Activated CD8-positive, alpha-beta T cell treated with anti-CD3 and anti-CD28 coated beads for 36 hours (primary cell): ENCODE measurements around the gene KNTC1. TPM values are rescaled to one million over a fixed set of nuclear protein-coding genes. Genes with fewer than 3 reads are reported as not detected.
A peak's percentile ranks its signal among the peaks of the same experiment; 100 is the strongest.

ENCODE experiments used
- ATAC-seq: fragments of 200-7000 bp; cut with Tn5 transposase; one replicate; pipeline ENCODE4 v1.10.0; 2021; ENCODE audit warnings: mild to moderate bottlenecking, moderate library complexity
- CTCF ChIA-PET: fragments of 350-600 bp; sonication (Branson Sonifier 250); formaldehyde crosslinking; loops from one replicate; lab custom pipeline; 2021; ENCODE audit warnings: antibody characterized with exemption; lab: Charles Lee
- POLR2A ChIA-PET: fragments of 350-600 bp; sonication (Branson Sonifier 250); formaldehyde crosslinking; loops from one replicate; lab custom pipeline; 2021; ENCODE audit warnings: antibody characterized with exemption; lab: Charles Lee
- DNase-seq: peaks from one replicate; pipeline ENCODE4 v3.0.0-alpha.2; 2020
- H3K27ac Mint-ChIP-seq: one replicate; pipeline ENCODE4 v1.8.0; 2021; ENCODE audit warnings: mild to moderate bottlenecking, mixed read lengths
- H3K27me3 Mint-ChIP-seq: one replicate; pipeline ENCODE4 v1.8.0; 2021; ENCODE audit warnings: mixed read lengths
- H3K36me3 Mint-ChIP-seq: one replicate; pipeline ENCODE4 v1.8.0; 2021; ENCODE audit warnings: low read depth, mixed read lengths
- H3K4me1 Mint-ChIP-seq: one replicate; pipeline ENCODE4 v1.8.0; 2021; ENCODE audit warnings: low read depth, mixed read lengths
- H3K4me3 Mint-ChIP-seq: one replicate; pipeline ENCODE4 v1.8.0; 2021; ENCODE audit warnings: mild to moderate bottlenecking, moderate library complexity, mixed read lengths
- H3K9me3 Mint-ChIP-seq: one replicate; pipeline ENCODE4 v1.8.0; 2021; ENCODE audit warnings: mixed read lengths
- intact Hi-C: fragments of 100-400 bp; cut with micrococcal nuclease; formaldehyde crosslinking; loops from one replicate; pipeline ENCODE4 v1.10.0; 2022
- total RNA-seq, 2 experiments: library from RNA; stranded (reverse); gene quantifications; one replicate each; pipeline ENCODE4 v1.2.3, GENCODE V29; 2021
- TF ChIP-seq, protein P1 (sequence below): fragments of 200-600 bp; IDR thresholded peaks from one replicate; pipeline ENCODE4 v1.8.0; 2022; ENCODE audit warnings: antibody characterized with exemption, mild to moderate bottlenecking

The KNTC1 gene
- total RNA-seq, 2 experiments from 2014 or later, result 128 to 129 TPM

DNA sequence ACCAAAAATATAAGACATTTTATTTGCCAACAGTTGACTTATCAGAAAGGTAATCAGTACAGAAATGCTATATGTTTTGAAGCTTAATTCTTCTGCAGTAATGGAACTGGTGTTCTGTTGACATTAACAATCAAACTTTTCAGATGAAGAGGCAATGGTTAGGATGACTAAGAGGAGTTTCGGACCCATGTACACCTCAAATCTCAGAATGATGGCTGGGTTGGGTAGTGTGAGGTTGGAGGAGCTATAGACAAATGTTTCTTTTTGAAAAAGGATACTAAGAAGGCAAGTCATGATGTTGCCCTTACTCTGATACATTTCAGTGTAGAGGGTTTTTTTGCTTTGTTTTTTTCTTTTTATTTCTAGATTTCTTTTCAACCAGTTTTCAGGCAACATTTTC is 66.9 kb downstream of the KNTC1 start:
- TF ChIP-seq, protein P1, sequence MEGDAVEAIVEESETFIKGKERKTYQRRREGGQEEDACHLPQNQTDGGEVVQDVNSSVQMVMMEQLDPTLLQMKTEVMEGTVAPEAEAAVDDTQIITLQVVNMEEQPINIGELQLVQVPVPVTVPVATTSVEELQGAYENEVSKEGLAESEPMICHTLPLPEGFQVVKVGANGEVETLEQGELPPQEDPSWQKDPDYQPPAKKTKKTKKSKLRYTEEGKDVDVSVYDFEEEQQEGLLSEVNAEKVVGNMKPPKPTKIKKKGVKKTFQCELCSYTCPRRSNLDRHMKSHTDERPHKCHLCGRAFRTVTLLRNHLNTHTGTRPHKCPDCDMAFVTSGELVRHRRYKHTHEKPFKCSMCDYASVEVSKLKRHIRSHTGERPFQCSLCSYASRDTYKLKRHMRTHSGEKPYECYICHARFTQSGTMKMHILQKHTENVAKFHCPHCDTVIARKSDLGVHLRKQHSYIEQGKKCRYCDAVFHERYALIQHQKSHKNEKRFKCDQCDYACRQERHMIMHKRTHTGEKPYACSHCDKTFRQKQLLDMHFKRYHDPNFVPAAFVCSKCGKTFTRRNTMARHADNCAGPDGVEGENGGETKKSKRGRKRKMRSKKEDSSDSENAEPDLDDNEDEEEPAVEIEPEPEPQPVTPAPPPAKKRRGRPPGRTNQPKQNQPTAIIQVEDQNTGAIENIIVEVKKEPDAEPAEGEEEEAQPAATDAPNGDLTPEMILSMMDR, result no peak
- H3K4me3 Mint-ChIP-seq, result no peak overlapping the region
- H3K36me3 Mint-ChIP-seq, result peaks cover 40% of the 10 kb centered on the region
- H3K27me3 Mint-ChIP-seq, result no peaks in the 10 kb centered on the region
- CTCF ChIA-PET, result no interaction called here
- H3K9me3 Mint-ChIP-seq, result no peaks in the 10 kb centered on the region
- POLR2A ChIA-PET, result interaction anchor here (0.7 to 1.8 kb wide), 6 partner anchors 9 to 133 kb away, joined by 3 to 5 read pairs (median 3); no protein-coding TSS in a partner anchor
- peaks cover 6% of the 10 kb centered on the region for H3K4me1 Mint-ChIP-seq
- no peak overlapping the region for H3K27ac Mint-ChIP-seq
- DNase-seq (peak; percentile 15), ATAC-seq (no peak)
- intact Hi-C loops, result no loop called here

DNA sequence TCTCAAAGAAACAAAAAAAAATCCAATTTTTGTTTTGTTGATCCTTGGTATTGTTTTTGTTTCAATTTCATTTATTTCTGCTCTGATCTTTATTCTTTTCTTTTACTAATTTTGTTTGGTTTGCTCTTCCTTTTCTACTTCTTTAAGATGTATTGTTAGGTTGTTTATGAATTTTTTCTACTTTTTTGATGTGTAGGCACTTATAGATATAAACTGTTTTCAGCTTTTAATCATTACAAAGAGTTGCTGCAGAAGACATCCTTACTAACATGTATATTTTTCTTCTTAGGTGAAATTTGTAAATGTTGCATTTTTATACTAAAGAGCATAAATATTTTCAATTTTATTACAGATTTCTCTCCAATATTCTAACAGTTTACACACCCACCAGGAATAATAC is 69.8 kb downstream of the KNTC1 start:
- CTCF ChIA-PET, result no interaction called here

DNA sequence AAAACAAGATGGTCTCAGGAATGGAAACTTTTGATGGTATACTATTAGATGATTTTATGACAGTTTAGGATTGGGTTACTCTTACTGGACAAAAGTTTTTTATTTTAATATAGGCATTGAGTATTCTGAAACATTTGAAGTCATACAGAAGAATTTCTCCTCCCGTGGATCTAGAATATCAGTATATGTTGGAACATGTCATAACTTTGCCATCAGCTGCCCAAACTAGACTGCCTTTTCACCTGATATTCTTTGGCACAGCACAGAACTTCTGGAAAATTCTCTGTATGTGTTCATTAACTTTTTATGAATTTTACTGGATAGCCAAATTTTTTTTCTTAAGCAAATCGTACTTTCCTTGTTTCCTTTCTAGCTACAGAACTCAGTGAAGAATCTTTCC is 75.4 kb downstream of the KNTC1 start:
- peaks cover 36% of the 10 kb centered on the region for H3K36me3 Mint-ChIP-seq
- H3K27me3 Mint-ChIP-seq, result no peaks in the 10 kb centered on the region
- no peak for DNase-seq
- intact Hi-C loops, result no loop called here
- no peak overlapping the region for H3K4me3 Mint-ChIP-seq
- POLR2A ChIA-PET, result no interaction called here
- H3K9me3 Mint-ChIP-seq, result no peaks in the 10 kb centered on the region
- CTCF ChIA-PET, result no interaction called here
- H3K4me1 Mint-ChIP-seq, result no peaks in the 10 kb centered on the region
- TF ChIP-seq, protein P1, result no peak
- ATAC-seq, result no peak
- no peak overlapping the region for H3K27ac Mint-ChIP-seq

More for the DNA sequence above, 69.8 kb downstream of the KNTC1 start:
- ATAC-seq, result no peak
- Mint-ChIP-seq H3K27me3 (no peaks in the 10 kb centered on the region), H3K27ac (no peak overlapping the region), H3K4me3 (no peak overlapping the region), H3K36me3 (peaks cover 32% of the 10 kb centered on the region), H3K4me1 (peaks cover 6% of the 10 kb centered on the region), H3K9me3 (no peaks in the 10 kb centered on the region)
- intact Hi-C loops, result no loop called here
- POLR2A ChIA-PET, result no interaction called here
- TF ChIP-seq, protein P1, result no peak
- no peak for DNase-seq

DNA sequence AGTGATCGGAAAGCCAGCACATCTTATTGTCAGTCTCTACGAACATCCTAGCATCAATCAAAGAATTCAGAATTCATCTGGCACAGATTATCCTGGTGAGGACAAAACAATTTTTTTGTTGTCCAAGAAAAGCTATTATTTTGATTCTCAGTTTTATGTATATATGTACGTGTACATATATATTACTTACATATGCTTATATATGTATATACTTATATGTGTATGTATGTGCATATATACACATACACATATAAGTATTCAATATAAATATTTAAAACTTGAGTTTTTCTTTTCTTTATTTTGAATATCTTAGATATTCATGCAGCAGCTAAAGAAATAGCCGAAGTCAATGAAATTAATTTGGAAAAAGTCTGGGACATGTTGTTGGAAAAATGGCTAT is 77.9 kb downstream of the KNTC1 start:
- no peaks in the 10 kb centered on the region for H3K27me3 Mint-ChIP-seq
- intact Hi-C loops, result no loop called here
- POLR2A ChIA-PET, result interaction anchor here (0.7 kb wide), 1 partner anchor 107 kb away, joined by 3 read pairs; no protein-coding TSS in a partner anchor
- CTCF ChIA-PET, result no interaction called here
- H3K4me1 Mint-ChIP-seq, result no peaks in the 10 kb centered on the region
- TF ChIP-seq, protein P1, result no peak
- H3K36me3 Mint-ChIP-seq, result peaks cover 38% of the 10 kb centered on the region
- DNase-seq, result no peak
- no peak overlapping the region for H3K4me3 Mint-ChIP-seq
- no peaks in the 10 kb centered on the region for H3K9me3 Mint-ChIP-seq
- no peak overlapping the region for H3K27ac Mint-ChIP-seq
- no peak for ATAC-seq

DNA sequence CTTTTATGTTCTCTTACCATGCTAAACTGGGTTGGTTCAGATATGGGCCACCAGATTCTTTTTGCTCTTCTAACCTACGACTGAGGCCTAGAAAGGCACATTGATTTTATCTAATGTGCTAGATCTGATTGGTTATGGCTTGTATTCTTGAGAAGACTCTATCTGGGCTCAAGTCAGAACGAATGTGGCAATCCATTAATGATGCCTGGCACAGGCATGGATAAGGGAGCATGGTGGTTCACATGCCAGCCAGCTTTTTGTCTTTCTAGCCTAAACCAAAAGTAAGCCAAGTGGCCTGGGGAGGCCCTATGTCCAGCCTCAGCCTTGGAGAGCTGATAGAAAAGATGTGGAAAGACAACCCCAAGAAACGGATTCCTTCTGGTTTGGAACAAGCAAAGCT is 82.7 kb downstream of the KNTC1 start:
- H3K4me1 Mint-ChIP-seq, result no peaks in the 10 kb centered on the region
- H3K27ac Mint-ChIP-seq, result no peak overlapping the region
- POLR2A ChIA-PET, result interaction anchor here (1.2 to 1.6 kb wide), 2 partner anchors 9 to 12 kb away, joined by 3 to 4 read pairs; no protein-coding TSS in a partner anchor
- TF ChIP-seq, protein P1, result no peak
- ATAC-seq, result no peak
- peaks cover 53% of the 10 kb centered on the region for H3K36me3 Mint-ChIP-seq
- intact Hi-C loops, result no loop called here
- no peak for DNase-seq
- no peaks in the 10 kb centered on the region for H3K27me3 Mint-ChIP-seq
- H3K9me3 Mint-ChIP-seq, result no peaks in the 10 kb centered on the region
- CTCF ChIA-PET, result no interaction called here
- H3K4me3 Mint-ChIP-seq, result no peak overlapping the region
